Measurements from ENCODE around the gene SRGAP1. TPM values are rescaled to one million over a fixed set of nuclear protein-coding genes. Genes with fewer than 3 reads are reported as not detected.
A peak's percentile ranks its signal among the peaks of the same experiment; 100 is the strongest.

Gene SRGAP1
- total and polyA plus RNA-seq, 2 of the 13 experiments (the other 11 are each of a cell fraction or from before 2014, with no cell fraction given) = 1.6 to 3.4 TPM

- TF ChIP-seq PRMT3 (CRISPR knock-in tag; IDR thresholded peaks at IDR 0.05; ENCODE audit: borderline replicate concordance, low read depth) (no peak), RBM22 (optimal IDR thresholded peaks at IDR 0.05; ENCODE audit: low read length) (no peak), EP300 (IDR thresholded peaks at IDR 0.05; ENCODE audit: low read depth in 2 of 2, low read length in 2 of 2) (peak; percentile 82 to 86), EP300 (CRISPR knock-in tag; IDR thresholded peaks at IDR 0.05; ENCODE audit: borderline replicate concordance) (no peak; the same call in 1 of the 2 replicates), SUZ12 (IDR thresholded peaks at IDR 0.05; ENCODE audit: low read depth, low read length) (no peak), KLF12 (CRISPR knock-in tag; IDR thresholded peaks at IDR 0.05; ENCODE audit: borderline replicate concordance) (no peak), POLR2A (IDR thresholded peaks at IDR 0.05; ENCODE audit: insufficient read depth in 1 of 2, low read depth in 2 of 2, low read length in 2 of 2) (no peak), ZNF34 (CRISPR knock-in tag; IDR thresholded peaks at IDR 0.05; ENCODE audit: borderline replicate concordance) (no peak), ZNF883 (CRISPR knock-in tag; IDR thresholded peaks at IDR 0.05; ENCODE audit: not compliant biosample characterization) (no peak), GFI1 (CRISPR knock-in tag; IDR thresholded peaks at IDR 0.05; ENCODE audit: borderline replicate concordance) (peak; percentile 36; the same call in 1 of the 2 replicates), RARA (CRISPR knock-in tag; IDR thresholded peaks at IDR 0.05) (peak; percentile 84), CHD4 (IDR thresholded peaks at IDR 0.05; ENCODE audit: borderline replicate concordance, low read length) (no peak), ZNF549 (CRISPR knock-in tag; IDR thresholded peaks at IDR 0.05) (no peak), ZNF710 (CRISPR knock-in tag; IDR thresholded peaks at IDR 0.05; ENCODE audit: borderline replicate concordance) (no peak), ZNF672 (CRISPR knock-in tag; IDR thresholded peaks at IDR 0.05) (no peak), ATF4 (CRISPR knock-in tag; IDR thresholded peaks at IDR 0.05) (peak in 1 of 2 experiments; percentile 74; a peak in 2 of 4 replicates), MXD4 (CRISPR knock-in tag; IDR thresholded peaks at IDR 0.05) (no peak), NCOA5 (CRISPR knock-in tag; IDR thresholded peaks at IDR 0.05) (no peak), IKZF1 (IDR thresholded peaks at IDR 0.05) (no peak), CEBPB (IDR thresholded peaks at IDR 0.05; ENCODE audit: borderline replicate concordance, low read depth, low read length) (peak; percentile 97), NCOR1 (IDR thresholded peaks at IDR 0.05; ENCODE audit: borderline replicate concordance, low read length) (peak; percentile 75; the same call in 1 of the 2 replicates), HOXA5 (CRISPR knock-in tag; IDR thresholded peaks at IDR 0.05) (peak; percentile 13; the same call in 1 of the 2 replicates), TBX3 (IDR thresholded peaks at IDR 0.05; ENCODE audit: borderline replicate concordance) (peak; percentile 72), CENPT (CRISPR knock-in tag; IDR thresholded peaks at IDR 0.05; ENCODE audit: low read depth) (no peak), ZNF441 (CRISPR knock-in tag; IDR thresholded peaks at IDR 0.05; ENCODE audit: borderline replicate concordance) (no peak), ZNF775 (CRISPR knock-in tag; IDR thresholded peaks at IDR 0.05; ENCODE audit: borderline replicate concordance) (no peak), SOX5 (CRISPR knock-in tag; IDR thresholded peaks at IDR 0.05; ENCODE audit: borderline replicate concordance) (peak; percentile 76; the same call in 1 of the 2 replicates), RBFOX2 (IDR thresholded peaks at IDR 0.05; ENCODE audit: low read depth, low read length) (no peak), SRSF9 (IDR thresholded peaks at IDR 0.05; ENCODE audit: borderline replicate concordance, insufficient read depth, low read depth, low read length, poor library complexity, severe bottlenecking) (no peak)
Measured at GRCh38 chr12:63917864-63918799, 73.6 kb downstream of the SRGAP1 start (continued).
